K562 (cell line): ENCODE data around the gene NAPA. TPM values are rescaled to one million over a fixed set of nuclear protein-coding genes. Genes with fewer than 3 reads are reported as not detected.

Experiments
- ELF1 ChIP-seq: fragments of 200-800 bp; sonication (Bioruptor generic); IDR thresholded peaks from 2 replicates; pipeline ENCODE4 v1.6.1; 2016; ENCODE audit warnings: missing genetic modification characterization, missing compliant biosample characterization
- HDAC2 ChIP-seq: fragments of 450-650 bp; IDR thresholded peaks from 2 replicates; pipeline ENCODE4 v1.6.1; 2016; ENCODE audit warnings: mild to moderate bottlenecking
- IFI16 ChIP-seq: fragments of 250-450 bp; sonication (Bioruptor Pico); IDR thresholded peaks from 2 replicates; pipeline ENCODE4 v2.1.2; 2022; ENCODE audit warnings: mild to moderate bottlenecking, inconsistent platforms
- JUN ChIP-seq, 2 experiments: sonication (generic) in 1 of 2; formaldehyde crosslinking in 1 of 2; IDR thresholded peaks; 2 replicates each; pipeline versions ENCODE4 v1.6.1 to v1.8.0; 2012 to 2022; ENCODE audit warnings: borderline replicate concordance in 2 of 2, mild to moderate bottlenecking in 2 of 2, improper control_type of control experiment in 1 of 2, low read depth in 1 of 2, low read length in 1 of 2, missing genetic modification reagents in 1 of 2
- LCOR ChIP-seq: sonication (generic); formaldehyde crosslinking; IDR thresholded peaks from 2 replicates; pipeline ENCODE4 v1.8.0; 2022; ENCODE audit warnings: mild to moderate bottlenecking, missing genetic modification reagents
- MITF ChIP-seq: IDR thresholded peaks from 2 replicates; pipeline ENCODE4 v1.6.1; 2014; ENCODE audit warnings: antibody characterized with exemption
- PHTF2 ChIP-seq: fragments of 250-450 bp; sonication (Bioruptor Pico); IDR thresholded peaks from 2 replicates; pipeline ENCODE4 v1.5.0; 2021; ENCODE audit warnings: mild to moderate bottlenecking
- PTBP1 ChIP-seq: fragments of 200-400 bp; formaldehyde crosslinking; IDR thresholded peaks from 2 replicates; pipeline ENCODE4 v1.6.1; 2017; ENCODE audit warnings: low read depth, low read length
- RBM15 ChIP-seq: fragments of 200-400 bp; formaldehyde crosslinking; IDR thresholded peaks from 2 replicates; pipeline ENCODE4 v1.6.1; 2018; ENCODE audit warnings: mild to moderate bottlenecking, low read length, moderate library complexity; ENCODE audit not compliant: insufficient read depth
- RNF219 ChIP-seq: fragments of 250-450 bp; sonication (Bioruptor Pico); IDR thresholded peaks from 2 replicates; pipeline ENCODE4 v1.5.0; 2022; ENCODE audit warnings: mild to moderate bottlenecking
- SFPQ ChIP-seq: fragments of 200-400 bp; formaldehyde crosslinking; IDR thresholded peaks from 2 replicates; pipeline ENCODE4 v1.6.1; 2017; ENCODE audit warnings: mild to moderate bottlenecking, low read depth, low read length, moderate library complexity
- SMARCC2 ChIP-seq: fragments of 450-650 bp; IDR thresholded peaks from 2 replicates; pipeline ENCODE4 v1.6.1; 2017; ENCODE audit warnings: antibody characterized with exemption, moderate library complexity, mild to moderate bottlenecking, low read depth
- SREBF2 ChIP-seq: sonication (generic); formaldehyde crosslinking; IDR thresholded peaks from 2 replicates; pipeline ENCODE4 v1.4.0; 2020; ENCODE audit warnings: mild to moderate bottlenecking, missing genetic modification reagents
- TEAD2 ChIP-seq: fragments of 450-650 bp; IDR thresholded peaks from 2 replicates; pipeline ENCODE4 v1.6.1; 2016; ENCODE audit warnings: missing genetic modification characterization, control low read depth, missing compliant biosample characterization
- ZC3H4 ChIP-seq: sonication (generic); formaldehyde crosslinking; IDR thresholded peaks from 2 replicates; pipeline ENCODE4 v1.9.0; 2021; ENCODE audit warnings: missing genetic modification reagents, borderline replicate concordance
- ZNF212 ChIP-seq: fragments of 450-650 bp; formaldehyde crosslinking; IDR thresholded peaks from 2 replicates; pipeline ENCODE4 v1.4.0; 2020; ENCODE audit warnings: mild to moderate bottlenecking
- ZNF282 ChIP-seq: sonication (generic); formaldehyde crosslinking; IDR thresholded peaks from 2 replicates; pipeline ENCODE4 v1.8.1; 2023; ENCODE audit warnings: missing genetic modification reagents
- polyA plus RNA-seq, 8 experiments: library from polyadenylated mRNA; depleted of rRNA in 4 of 8; stranded (reverse) in 5 of 8; unstranded in 3 of 8; fragments of >200 nt; fragmentation: Nextera tagmentation in 2 of 8; fragmentation: Illumina TruSeq in 1 of 8; extraction: Ambion mirVana in 2 of 8; extraction: Trizol in 1 of 8; gene quantifications; 2 replicates each; pipeline versions ENCODE4 v1.2.1 to v1.2.3, GENCODE V29; 2011 to 2014; ENCODE audit warnings: inconsistent platforms in 1 of 8, missing spikeins in 1 of 8
- total RNA-seq, 7 experiments: library from RNA; depleted of rRNA in 6 of 7; stranded (reverse); fragments of >200 nt in 6 of 7; fragmentation: Illumina TruSeq in 2 of 7; extraction: Trizol in 2 of 7; gene quantifications; 2 replicates each; pipeline versions ENCODE4 v1.2.1 to v1.2.3, GENCODE V29; 2011 to 2021; ENCODE audit warnings: low replicate concordance in 1 of 7
- TF ChIP-seq, protein P1 (sequence below): sonication (generic); formaldehyde crosslinking; IDR thresholded peaks from 2 replicates; pipeline ENCODE4 v1.8.0; 2022; ENCODE audit warnings: missing genetic modification reagents, mild to moderate bottlenecking, borderline replicate concordance
- TF ChIP-seq, protein P2 (sequence below): fragments of 450-650 bp; IDR thresholded peaks from 2 replicates; pipeline ENCODE4 v1.6.1; 2017; ENCODE audit warnings: mild to moderate bottlenecking, moderate library complexity

The NAPA gene
- total and polyA plus RNA-seq, 9 of the 15 experiments (the other 6 are each of a cell fraction or from before 2014, with no cell fraction given): 5.4 to 98.6 (median 77.5) TPM

GRCh38 chr19:47471733-47472457 is 43.0 kb downstream of the NAPA start, which contains the start of gene SLC8A2 (continued):
- no peak for TF ChIP-seq MITF
- no peak for TF ChIP-seq ZC3H4
- no peak for TF ChIP-seq PHTF2 (CRISPR knock-in tag)
- no peak for TF ChIP-seq SREBF2 (CRISPR knock-in tag)
- no peak for TF ChIP-seq SMARCC2
- TF ChIP-seq, protein P1, sequence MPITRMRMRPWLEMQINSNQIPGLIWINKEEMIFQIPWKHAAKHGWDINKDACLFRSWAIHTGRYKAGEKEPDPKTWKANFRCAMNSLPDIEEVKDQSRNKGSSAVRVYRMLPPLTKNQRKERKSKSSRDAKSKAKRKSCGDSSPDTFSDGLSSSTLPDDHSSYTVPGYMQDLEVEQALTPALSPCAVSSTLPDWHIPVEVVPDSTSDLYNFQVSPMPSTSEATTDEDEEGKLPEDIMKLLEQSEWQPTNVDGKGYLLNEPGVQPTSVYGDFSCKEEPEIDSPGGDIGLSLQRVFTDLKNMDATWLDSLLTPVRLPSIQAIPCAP (CRISPR knock-in tag): no peak
- no peak for TF ChIP-seq JUN (IDR thresholded peaks at IDR 0.05; ENCODE audit: borderline replicate concordance, low read depth, low read length)
- TF ChIP-seq JUN (CRISPR knock-in tag; IDR thresholded peaks at IDR 0.05; ENCODE audit: borderline replicate concordance): no peak
- TF ChIP-seq ZNF282 (CRISPR knock-in tag): no peak
- no peak for TF ChIP-seq LCOR (CRISPR knock-in tag)
- TF ChIP-seq HDAC2: peak; percentile 90
- no peak for TF ChIP-seq TEAD2 (tag)
- no peak for TF ChIP-seq RBM15
- no peak for TF ChIP-seq IFI16 (CRISPR knock-in tag)
- TF ChIP-seq RNF219 (CRISPR knock-in tag): no peak
- no peak for TF ChIP-seq SFPQ
- TF ChIP-seq ZNF212: no peak
- TF ChIP-seq PTBP1: no peak
- no peak for TF ChIP-seq ELF1 (tag)
- TF ChIP-seq, protein P2, sequence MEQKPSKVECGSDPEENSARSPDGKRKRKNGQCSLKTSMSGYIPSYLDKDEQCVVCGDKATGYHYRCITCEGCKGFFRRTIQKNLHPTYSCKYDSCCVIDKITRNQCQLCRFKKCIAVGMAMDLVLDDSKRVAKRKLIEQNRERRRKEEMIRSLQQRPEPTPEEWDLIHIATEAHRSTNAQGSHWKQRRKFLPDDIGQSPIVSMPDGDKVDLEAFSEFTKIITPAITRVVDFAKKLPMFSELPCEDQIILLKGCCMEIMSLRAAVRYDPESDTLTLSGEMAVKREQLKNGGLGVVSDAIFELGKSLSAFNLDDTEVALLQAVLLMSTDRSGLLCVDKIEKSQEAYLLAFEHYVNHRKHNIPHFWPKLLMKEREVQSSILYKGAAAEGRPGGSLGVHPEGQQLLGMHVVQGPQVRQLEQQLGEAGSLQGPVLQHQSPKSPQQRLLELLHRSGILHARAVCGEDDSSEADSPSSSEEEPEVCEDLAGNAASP: no peak
